T-helper 2 cell treated with Interferon-gamma antibody and Interleukin-4, amounts not matched to agents 5 μg/mL and 100 μg/mL, for 36 hours (primary cell): ENCODE results near the gene HNRNPH2.

ENCODE experiments used
- DNase-seq: peaks from one replicate; pipeline ENCODE4 v3.0.0; 2021; ENCODE audit warnings: low spot score
- H3K27ac Mint-ChIP-seq: one replicate; pipeline ENCODE4 v1.8.0; 2021; ENCODE audit warnings: mild to moderate bottlenecking, mixed read lengths
- H3K27me3 Mint-ChIP-seq: one replicate; pipeline ENCODE4 v1.8.0; 2021; ENCODE audit warnings: low read depth, mixed read lengths
- H3K36me3 Mint-ChIP-seq: one replicate; pipeline ENCODE4 v1.8.0; 2021; ENCODE audit warnings: low read depth, mixed read lengths
- H3K4me1 Mint-ChIP-seq: one replicate; pipeline ENCODE4 v1.8.0; 2021; ENCODE audit warnings: low read depth, mixed read lengths
- H3K4me3 Mint-ChIP-seq: one replicate; pipeline ENCODE4 v1.8.0; 2022; ENCODE audit warnings: mild to moderate bottlenecking, moderate library complexity, mixed read lengths
- H3K9me3 Mint-ChIP-seq: one replicate; pipeline ENCODE4 v1.8.0; 2021; ENCODE audit warnings: mixed read lengths

The HNRNPH2 gene

GRCh38 chrX:101452056-101452455 lies 44.0 kb downstream of the HNRNPH2 start:
- H3K9me3 Mint-ChIP-seq, result peaks cover 6% of the 10 kb centered on the region
- peaks cover 10% of the 10 kb centered on the region for H3K4me1 Mint-ChIP-seq
- DNase-seq, result no peak
- H3K27ac Mint-ChIP-seq, result peak overlapping the region; percentile 64
- peaks cover 3% of the 10 kb centered on the region for H3K36me3 Mint-ChIP-seq
- peak overlapping the region; percentile 44 for H3K4me3 Mint-ChIP-seq
- H3K27me3 Mint-ChIP-seq, result no peaks in the 10 kb centered on the region

GRCh38 chrX:101460669-101461068 lies 52.6 kb downstream of the HNRNPH2 start:
- no peaks in the 10 kb centered on the region for H3K9me3 Mint-ChIP-seq
- no peak for DNase-seq
- no peak overlapping the region for H3K27ac Mint-ChIP-seq
- H3K36me3 Mint-ChIP-seq, result no peaks in the 10 kb centered on the region
- no peaks in the 10 kb centered on the region for H3K27me3 Mint-ChIP-seq
- no peaks in the 10 kb centered on the region for H3K4me1 Mint-ChIP-seq
- H3K4me3 Mint-ChIP-seq, result no peak overlapping the region

GRCh38 chrX:101462892-101463291 lies 54.9 kb downstream of the HNRNPH2 start:
- Mint-ChIP-seq H3K27ac (no peak overlapping the region), H3K9me3 (no peaks in the 10 kb centered on the region), H3K4me3 (no peak overlapping the region), H3K4me1 (no peaks in the 10 kb centered on the region), H3K36me3 (no peaks in the 10 kb centered on the region), H3K27me3 (no peaks in the 10 kb centered on the region)
- DNase-seq, result no peak
